Measurements from ENCODE around the gene TULP3.

Gene TULP3

DNA sequence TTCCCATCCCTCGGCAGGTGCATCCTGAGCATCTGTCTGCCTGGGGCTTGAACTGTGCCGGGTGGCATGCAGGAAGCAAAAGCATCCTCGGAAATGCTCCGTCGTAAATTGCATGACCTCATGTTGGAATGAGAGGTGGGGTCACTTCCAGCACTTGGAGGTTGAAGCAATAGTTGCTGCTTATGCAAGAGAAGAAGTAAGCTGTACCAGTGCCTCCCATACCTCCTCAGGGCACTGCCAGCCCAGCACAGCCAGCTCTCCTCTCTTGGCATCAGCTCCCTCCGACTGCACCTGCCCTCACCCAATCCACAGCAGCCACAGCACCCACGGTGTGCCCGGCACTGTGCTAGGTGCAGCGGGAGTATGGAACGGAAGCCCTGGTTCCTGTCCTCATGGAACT, 80.1 kb downstream of the TULP3 start:
- no peak for DNase-seq (ENCODE audit: low read depth)

DNA sequence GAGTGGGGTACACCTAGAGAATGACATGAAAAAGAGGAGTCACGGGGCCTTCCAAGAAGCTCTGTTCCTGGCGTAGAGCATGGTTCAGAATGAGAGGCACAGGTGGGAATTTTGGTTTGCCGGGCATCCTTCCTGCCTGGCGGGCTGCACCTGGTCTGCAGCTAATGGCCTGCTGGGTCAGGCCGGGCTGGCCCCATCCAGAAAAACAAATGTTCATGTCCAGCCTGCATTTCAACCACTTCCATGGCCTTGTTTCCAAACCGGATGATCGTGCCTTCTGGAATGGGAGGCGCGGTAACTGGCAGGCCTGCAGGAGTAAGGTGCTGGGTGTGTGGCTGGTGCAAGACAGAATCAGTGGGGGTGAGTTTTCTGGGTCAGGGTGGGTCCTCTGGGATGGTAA, 82.9 kb downstream of the TULP3 start:
- no peak for DNase-seq (ENCODE audit: low read depth)

DNA sequence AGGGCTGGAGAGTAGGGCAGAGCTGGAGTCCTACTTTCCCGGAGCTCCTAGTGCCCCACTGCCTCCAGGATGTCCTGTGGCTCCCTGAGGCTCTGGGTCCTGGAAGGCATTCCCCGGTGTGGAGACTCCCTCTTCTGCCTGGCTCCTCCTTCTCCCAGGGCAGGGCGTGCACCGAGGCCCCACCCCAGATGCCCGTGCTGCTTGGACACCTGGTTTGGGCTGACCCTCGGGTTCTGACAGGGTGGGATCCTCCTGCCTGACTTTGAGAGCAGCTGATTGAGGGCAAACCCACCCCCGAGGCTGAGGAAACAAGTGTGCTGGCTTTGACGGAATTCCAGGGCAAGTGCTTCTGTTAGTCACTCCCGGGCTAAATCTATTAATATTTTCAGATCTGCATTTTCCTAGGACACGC, 83.9 kb downstream of the TULP3 start:
- no peak for DNase-seq (ENCODE audit: low read depth)

DNA sequence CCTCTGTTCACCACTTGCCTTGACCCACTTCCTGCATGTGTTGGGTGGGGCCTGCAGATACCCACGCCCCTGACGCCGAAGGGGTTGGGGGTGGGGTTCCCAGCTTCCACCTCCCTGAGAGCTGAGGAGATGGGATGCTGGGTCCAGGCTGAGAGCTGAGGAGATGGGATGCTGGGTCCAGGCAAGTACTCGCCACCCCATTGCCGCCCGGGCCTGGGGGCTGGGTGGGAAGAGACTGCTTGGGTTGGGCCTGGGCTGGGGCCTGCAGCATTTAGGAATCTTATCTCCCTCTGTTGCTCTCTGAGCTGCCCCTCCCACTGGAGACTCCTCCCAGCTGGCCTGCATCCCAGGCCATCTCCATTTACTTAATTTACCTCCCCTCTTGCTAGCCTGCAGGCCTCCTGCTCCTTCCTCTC, 85.9 kb downstream of the TULP3 start:
- DNase-seq (ENCODE audit: low read depth), result no peak

DNA sequence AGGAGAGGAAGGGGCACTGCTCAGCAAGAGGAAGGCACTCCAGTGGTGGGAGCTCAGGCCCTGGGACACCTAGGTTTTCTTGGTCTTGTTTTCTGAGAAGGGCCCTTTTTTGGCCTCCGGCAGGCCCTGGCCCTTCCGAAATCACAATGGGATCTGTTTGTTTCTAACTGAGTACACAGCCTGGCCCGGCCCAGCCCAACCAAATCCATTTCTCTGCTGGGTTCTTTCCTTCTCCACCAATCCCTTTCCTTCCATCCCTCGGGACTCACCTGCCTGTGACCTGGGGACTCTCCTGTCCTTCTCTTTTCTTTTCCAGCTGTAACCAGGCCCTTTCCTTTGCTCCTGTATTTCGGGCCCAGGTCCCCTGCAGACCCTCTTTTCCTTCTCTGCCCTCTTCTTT, 87.1 kb downstream of the TULP3 start:
- DNase-seq (ENCODE audit: low read depth), result no peak

DNA sequence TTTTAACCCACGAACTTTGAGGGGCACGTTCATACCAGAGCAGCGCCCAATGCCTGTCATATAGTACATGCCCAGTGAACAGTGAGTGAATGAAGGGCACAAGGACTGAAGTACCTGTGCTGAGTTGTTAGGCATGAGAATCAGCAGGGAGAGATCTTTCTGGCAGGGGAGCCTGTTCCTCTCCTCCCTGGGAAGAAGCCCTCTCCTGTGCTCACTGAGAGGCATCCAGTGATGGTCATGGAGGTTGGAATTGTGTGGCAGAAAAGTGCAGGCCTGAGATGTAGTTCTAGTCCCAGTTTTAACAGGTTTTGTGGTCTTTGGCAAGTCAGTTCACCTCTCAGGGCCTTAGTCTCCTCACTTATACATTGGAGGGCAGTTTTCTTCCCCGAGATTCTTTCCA, 89.1 kb downstream of the TULP3 start:
- no peak for DNase-seq (ENCODE audit: low read depth)

DNA sequence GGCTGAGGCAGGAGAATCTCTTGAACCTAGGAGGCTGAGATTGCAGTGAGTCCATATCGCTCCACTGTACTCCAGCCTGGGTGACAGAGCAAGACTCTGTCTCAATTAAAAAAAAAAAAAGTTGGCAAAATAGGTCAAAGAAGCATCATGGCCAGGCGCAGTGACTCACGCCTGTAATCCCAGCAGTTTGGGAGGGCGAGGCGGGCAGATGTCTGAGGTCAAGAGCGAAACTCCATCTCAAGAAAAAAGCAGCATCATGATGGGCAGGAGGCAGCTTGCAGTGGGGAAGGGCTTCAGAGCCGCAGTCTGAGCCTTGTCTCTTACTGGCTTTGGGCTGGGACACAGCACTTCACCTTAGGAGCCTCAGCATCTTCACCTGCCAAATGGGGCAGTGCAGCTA, 89.9 kb downstream of the TULP3 start:
- DNase-seq (ENCODE audit: low read depth), result no peak

DNA sequence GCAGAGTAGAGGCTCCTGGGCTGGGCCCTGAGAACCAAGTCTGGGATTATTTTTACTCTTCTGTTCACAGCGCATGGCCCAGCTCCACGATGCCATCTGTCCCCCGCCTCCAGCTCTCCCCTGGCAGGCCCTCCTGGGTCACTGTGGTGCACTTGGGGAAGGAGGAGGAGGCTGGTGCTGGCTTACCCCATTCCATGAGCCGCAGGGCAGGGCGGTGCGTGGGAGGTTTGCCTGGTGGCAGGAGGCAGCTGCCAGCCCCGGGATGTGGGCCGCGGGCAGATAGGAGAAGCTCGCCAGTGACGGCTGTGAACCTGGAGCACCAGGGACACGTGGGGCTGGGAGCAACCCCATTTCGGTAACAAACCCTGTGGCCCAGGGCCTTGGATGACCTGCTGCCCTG, 91.7 kb downstream of the TULP3 start:
- no peak for DNase-seq (ENCODE audit: low read depth)

DNA sequence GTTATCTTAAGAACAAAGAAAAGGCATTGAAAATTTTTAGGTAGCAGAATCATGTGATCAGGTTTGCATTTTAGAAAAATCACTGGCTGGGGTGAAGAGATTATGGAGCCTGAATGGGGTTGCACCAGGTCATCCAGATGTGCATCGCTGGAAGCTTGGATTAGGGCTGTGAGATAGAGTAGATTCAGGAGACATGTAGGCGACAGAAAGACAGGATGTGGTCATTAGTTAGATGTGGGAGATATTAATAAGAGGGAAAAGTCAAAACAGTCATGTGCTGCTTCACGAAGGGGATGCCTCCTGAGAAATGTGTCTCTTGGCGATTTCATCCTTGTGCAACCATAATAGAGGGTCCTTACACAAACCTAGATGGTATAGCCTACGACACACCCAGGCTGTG, 93.6 kb downstream of the TULP3 start:
- no peak for DNase-seq (ENCODE audit: low read depth)

DNA sequence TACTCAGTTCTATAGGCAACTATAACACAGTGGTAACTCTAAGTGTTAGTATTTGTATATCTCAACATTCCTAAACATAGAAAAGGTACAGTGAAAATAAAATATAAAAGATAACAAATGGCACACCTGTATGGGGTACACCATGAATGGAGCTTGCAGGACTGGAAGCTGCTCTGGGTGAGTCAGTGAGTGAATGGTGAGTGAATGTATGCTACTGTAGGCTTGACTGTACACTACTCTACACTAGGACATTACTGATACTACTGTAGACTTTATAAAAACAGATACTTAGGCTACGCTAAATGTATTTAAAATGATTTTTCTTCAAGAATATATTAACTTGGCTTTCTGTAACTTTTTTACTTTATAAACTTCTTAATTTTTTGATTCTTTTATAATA, 94.0 kb downstream of the TULP3 start:
- no peak for DNase-seq (ENCODE audit: low read depth)

DNA sequence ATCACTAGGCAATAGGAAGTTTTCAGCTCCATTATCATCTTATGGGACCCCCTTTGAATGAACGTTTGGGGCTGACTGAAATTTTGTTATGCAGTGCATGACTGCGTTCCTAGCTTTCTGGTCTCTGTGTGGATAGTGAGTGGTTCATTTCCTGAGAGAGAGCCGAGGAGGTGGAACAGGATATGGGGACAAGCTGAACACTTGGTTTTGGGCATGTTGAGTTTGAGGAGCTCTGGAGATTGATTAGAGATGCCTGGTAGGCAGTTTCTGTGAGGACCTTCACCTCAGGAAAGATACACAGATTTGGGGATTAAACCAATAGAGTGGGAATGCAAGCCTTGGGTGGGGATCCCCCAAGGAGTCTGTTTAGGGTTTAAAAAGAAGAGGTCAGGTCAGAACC, 96.2 kb downstream of the TULP3 start:
- no peak for DNase-seq (ENCODE audit: low read depth)

DNA sequence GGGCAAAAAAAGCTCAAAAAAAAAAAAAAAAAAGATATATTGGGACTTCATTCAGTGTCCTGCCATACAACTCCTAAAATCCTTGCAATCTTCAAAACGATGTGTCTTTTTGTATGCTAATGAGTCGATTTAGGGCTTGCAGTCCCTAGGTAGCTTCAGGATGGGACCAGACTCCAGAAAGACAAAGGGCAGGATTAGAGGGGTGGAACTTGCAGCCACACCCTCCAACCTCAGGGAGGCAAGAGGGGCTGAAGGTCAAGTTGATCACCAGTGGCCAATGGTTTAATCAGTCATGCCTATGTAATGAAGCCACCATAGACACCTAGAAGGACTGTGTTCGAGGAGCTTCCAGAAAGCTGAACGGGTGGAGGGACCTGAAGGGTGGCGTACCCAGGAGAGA, 97.8 kb downstream of the TULP3 start:
- no peak for DNase-seq (ENCODE audit: low read depth)
